Measurements from ENCODE around the gene ACTG1.

ACTG1 gene

DNA sequence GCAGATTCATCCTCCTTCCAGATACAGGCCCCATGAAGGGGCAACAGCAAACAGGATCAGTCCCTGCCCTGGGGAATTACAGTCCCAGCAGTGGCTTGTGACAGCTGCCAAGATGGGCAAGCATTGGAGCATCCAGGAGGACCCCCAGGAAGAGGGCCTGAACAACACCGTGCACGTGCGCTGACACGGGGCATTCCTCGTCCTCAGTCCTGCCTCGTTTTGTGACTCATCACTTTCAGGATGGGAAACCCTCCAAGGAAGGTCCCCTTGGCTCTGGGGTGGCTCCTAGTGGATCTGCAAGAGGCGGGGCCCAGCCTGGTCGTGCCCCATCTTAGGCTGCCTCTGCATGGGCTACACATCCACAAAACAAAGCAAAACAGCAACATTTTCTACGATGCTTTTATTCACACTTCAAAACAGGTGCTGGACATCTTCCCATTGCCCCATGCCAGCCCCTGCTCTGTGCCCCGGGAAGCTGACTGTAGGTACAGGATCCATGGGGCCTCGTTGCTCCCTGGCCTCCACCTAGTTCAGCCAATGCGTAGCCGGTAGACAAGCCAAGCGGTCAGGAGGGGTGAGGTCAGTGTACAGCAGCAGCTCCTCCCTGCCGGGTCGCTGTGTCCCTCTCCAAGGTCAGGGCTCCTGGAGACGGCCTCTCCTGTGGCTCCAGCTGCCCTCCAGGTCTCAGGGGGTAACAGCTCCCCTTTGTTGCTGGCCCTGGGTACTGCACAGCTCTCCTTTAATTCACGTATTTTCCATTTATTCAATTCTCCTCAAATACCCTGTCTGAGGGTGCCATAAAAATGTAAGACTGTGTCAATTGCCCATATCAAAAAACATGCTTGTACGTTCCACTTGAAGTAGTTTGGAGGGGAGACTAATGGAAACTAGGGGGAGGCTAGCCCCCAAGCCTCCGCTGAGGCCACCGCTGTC lies 32.2 kb downstream of the ACTG1 start:
- peak overlapping the region; percentile 23 for H3K4me3 Mint-ChIP-seq
- peaks cover 8% of the 10 kb centered on the region for H3K27me3 Mint-ChIP-seq
- H3K36me3 Mint-ChIP-seq: no peaks in the 10 kb centered on the region
- H3K9me3 Mint-ChIP-seq (ENCODE audit: low read depth): no peaks in the 10 kb centered on the region
- H3K4me1 Mint-ChIP-seq (ENCODE audit: low read depth): peaks cover 11% of the 10 kb centered on the region
- no peak overlapping the region for H3K27ac Mint-ChIP-seq

DNA sequence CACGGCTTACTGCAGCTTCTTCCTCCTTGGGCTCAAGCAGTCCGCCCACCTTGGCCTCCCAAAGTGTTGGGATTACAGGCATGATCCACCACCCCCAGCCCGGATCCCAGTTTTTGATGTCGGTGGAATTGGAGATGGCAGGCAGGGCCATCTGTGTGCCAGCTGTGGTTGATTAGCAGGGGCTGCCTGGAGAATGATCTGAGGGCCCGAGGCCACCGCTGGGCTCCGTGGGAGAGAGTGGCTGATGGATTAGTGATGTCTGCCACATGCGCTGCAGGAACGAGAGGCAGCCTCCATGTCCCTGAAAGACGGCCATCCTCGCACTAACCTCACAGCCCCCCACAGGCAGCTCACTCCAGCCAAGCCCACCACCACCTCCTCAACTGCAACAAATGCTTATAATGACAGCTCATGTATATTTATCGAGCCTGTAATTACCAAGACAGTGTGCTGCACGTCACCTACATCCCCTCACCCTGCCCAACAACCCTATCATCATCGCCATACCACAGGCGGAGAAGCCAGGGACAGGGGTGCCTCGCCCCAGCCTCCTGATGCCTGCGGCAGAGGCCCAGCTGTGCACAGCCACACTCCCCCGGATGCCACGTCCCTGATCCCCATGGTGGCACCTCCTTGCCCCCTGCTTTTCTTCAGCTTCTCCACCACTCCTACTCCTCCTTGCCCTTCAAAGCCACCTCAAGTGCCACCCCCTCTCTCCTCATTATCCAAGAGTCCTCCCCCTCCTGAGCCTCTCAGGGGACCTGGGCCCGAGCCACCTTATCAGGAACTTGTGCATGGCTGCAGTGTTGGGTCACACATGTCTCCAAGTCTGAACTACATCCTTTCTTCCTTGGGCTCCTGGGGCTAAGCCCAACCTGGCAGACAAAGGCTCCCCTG lies 33.2 kb downstream of the ACTG1 start:
- H3K4me3 Mint-ChIP-seq: no peak overlapping the region
- no peak overlapping the region for H3K27ac Mint-ChIP-seq
- H3K27me3 Mint-ChIP-seq: peaks cover 8% of the 10 kb centered on the region
- no peaks in the 10 kb centered on the region for H3K9me3 Mint-ChIP-seq (ENCODE audit: low read depth)
- H3K4me1 Mint-ChIP-seq (ENCODE audit: low read depth): peaks cover 11% of the 10 kb centered on the region
- no peaks in the 10 kb centered on the region for H3K36me3 Mint-ChIP-seq

DNA sequence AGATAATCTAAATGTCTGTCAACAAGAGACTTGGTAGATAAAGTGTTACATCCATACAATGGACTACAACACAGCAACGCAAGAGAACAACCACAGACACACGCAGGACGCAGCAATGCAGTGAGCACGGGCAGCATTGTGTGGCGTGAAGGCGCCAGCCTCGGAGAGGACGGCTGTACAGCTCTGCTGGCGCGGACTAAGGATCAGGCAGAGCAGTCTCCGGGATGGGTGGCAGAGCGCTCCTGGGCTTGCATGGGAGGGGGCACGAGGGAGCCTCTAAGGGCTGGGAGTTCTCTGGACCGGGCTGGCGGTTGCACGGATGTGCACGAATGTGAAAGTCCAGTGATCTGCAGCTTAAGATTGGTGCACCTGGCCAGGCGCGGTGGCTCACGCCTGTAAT lies 34.5 kb downstream of the ACTG1 start:
- H3K4me1 Mint-ChIP-seq (ENCODE audit: low read depth): peaks cover 11% of the 10 kb centered on the region
- H3K36me3 Mint-ChIP-seq: no peaks in the 10 kb centered on the region
- H3K27me3 Mint-ChIP-seq: peaks cover 8% of the 10 kb centered on the region
- no peak overlapping the region for H3K27ac Mint-ChIP-seq
- no peak overlapping the region for H3K4me3 Mint-ChIP-seq
- no peaks in the 10 kb centered on the region for H3K9me3 Mint-ChIP-seq (ENCODE audit: low read depth)

DNA sequence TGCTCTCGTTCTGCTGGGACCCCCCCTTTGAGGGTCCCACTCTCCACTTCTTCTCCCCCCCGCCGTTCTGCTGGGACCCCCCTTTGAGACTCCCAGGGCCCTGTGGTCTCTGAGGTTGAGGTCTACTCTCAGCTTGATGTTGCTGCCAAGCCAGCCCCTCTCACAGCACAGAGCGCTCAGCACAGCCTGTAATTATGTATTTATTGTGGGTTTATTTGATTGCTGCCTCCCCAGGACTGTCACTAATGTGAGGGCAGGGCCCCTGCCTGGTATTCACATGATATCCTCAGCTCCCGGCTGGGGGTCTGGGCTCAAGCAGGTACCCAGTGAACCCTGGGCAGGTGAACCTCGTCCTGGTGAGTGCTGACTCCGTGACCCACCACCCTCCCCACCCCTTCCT lies 35.4 kb downstream of the ACTG1 start:
- peaks cover 4% of the 10 kb centered on the region for H3K4me1 Mint-ChIP-seq (ENCODE audit: low read depth)
- no peaks in the 10 kb centered on the region for H3K9me3 Mint-ChIP-seq (ENCODE audit: low read depth)
- peaks cover 6% of the 10 kb centered on the region for H3K27me3 Mint-ChIP-seq
- no peak overlapping the region for H3K4me3 Mint-ChIP-seq
- no peak overlapping the region for H3K27ac Mint-ChIP-seq
- no peaks in the 10 kb centered on the region for H3K36me3 Mint-ChIP-seq

DNA sequence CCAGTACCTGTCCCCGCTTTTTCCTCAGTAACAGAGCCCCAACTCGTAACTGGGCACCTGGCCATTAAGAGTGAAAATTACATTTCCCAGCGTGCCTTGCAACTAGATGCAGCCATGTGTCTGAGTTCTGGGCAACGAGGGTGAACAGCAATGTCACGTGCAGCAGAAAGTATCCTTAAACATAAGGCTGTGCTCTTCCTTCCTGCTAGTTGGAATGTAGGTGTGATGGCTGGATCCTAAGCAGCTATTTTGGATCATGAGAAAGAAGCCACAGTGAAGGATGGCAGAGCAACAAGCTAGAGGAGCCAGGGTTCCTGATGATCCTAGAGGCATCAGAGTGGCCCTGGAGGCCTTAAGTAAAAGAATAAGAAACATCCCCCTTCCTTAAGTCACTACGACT lies 36.0 kb downstream of the ACTG1 start:
- Mint-ChIP-seq H3K27ac (no peak overlapping the region), H3K36me3 (no peaks in the 10 kb centered on the region), H3K4me3 (no peak overlapping the region), H3K4me1 (ENCODE audit: low read depth) (peaks cover under 1% of the 10 kb centered on the region), H3K27me3 (peaks cover 4% of the 10 kb centered on the region), H3K9me3 (ENCODE audit: low read depth) (no peaks in the 10 kb centered on the region)

DNA sequence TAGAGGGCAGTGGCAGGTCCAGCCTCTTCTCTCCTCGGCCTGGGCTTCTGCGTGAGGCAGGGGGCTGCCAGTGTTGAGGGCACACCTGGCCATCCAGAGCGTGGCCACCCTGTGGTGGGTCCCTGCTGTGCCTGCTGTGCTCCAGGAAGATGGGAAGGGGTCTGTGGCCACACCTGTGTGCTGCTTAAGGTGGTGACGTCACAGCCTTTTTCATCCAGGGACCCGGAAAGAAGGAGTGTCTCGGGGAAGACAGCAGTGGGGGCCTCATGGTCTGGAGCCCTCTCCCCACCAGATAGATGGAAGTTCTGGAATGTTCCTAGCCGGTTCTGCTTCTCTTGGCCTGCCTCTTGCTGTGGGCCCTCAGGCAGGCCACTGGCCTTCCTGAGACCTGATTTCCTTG lies 36.5 kb downstream of the ACTG1 start:
- Mint-ChIP-seq H3K27me3 (peaks cover 4% of the 10 kb centered on the region), H3K4me3 (no peak overlapping the region), H3K9me3 (ENCODE audit: low read depth) (no peaks in the 10 kb centered on the region), H3K4me1 (ENCODE audit: low read depth) (no peaks in the 10 kb centered on the region), H3K36me3 (no peaks in the 10 kb centered on the region), H3K27ac (no peak overlapping the region)

DNA sequence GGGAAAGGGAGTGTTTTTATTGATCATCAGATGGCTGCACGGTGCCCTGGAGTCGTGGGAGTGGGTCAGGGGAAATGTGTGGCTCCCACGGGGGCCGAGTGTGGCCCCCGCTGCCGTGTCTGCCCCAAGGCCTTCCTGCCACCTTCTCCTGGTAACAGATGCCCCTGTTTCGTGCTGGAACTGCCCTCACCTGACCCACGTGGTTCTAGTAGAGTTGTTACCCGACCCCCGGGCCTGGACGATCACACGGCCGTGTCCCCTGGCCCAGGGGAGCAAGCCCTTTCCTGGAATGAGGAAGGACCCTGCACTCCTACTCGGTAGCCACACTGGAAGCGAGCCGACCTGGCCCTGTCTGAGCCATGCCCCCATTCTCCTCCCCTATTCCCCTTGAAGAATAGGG lies 37.6 kb downstream of the ACTG1 start:
- H3K27ac Mint-ChIP-seq: no peak overlapping the region
- no peaks in the 10 kb centered on the region for H3K4me1 Mint-ChIP-seq (ENCODE audit: low read depth)
- peaks cover 4% of the 10 kb centered on the region for H3K27me3 Mint-ChIP-seq
- no peaks in the 10 kb centered on the region for H3K9me3 Mint-ChIP-seq (ENCODE audit: low read depth)
- no peaks in the 10 kb centered on the region for H3K36me3 Mint-ChIP-seq
- H3K4me3 Mint-ChIP-seq: no peak overlapping the region

DNA sequence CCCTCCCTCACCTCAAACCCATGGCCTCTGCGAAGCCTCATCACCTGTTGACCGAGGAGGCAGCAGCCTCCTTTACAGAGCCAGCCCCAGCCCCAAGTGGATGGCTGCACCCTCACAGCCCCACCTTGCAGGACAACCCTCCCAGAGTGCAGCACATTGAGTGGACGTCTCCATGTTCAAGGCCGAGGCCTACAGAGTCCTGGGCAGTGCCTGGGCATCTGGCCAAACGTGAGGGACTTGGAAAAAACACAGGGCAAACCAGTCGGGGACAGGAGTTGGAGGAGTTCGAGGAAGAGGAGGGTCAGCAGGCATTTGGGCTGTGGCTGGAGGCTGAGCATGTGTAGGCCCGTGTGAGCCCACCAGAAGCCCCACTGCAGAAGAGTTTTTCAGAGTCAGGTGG lies 39.6 kb downstream of the ACTG1 start:
- no peak overlapping the region for H3K27ac Mint-ChIP-seq
- H3K4me1 Mint-ChIP-seq (ENCODE audit: low read depth): no peaks in the 10 kb centered on the region

DNA sequence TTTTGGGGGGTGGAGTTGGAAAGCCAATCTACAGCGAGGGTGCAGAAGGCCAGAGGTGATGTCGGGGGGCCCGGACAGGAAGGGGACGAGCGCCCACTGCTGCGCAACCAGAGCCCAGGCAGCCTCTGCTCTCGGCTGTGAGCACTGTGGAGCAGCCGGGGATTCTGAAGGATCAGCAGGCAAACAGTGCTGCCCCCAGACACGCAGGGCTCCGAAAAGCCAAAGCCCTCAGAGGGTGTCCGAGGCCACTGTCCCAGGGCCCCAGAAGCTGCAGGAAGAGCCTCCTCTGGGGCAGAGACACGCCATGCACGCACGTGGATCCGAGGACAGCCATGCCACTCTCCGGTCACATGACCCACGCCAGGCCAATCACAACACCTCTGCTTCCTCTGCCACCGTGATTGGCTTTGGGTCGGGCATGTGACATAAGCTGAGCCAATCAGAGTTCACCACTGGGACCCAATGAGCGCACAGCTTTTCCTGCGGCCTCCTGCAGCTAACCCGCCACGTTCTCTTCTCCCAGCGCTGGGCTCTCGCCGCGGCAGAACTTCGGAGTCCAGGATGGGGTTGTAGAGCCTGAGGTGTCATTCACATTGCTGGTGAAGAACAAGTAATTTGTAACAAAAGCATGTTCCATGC lies 40.7 kb downstream of the ACTG1 start:
- no peaks in the 10 kb centered on the region for H3K4me1 Mint-ChIP-seq (ENCODE audit: low read depth)
- no peaks in the 10 kb centered on the region for H3K9me3 Mint-ChIP-seq (ENCODE audit: low read depth)
- H3K27ac Mint-ChIP-seq: no peak overlapping the region
- no peaks in the 10 kb centered on the region for H3K36me3 Mint-ChIP-seq
- H3K27me3 Mint-ChIP-seq: no peaks in the 10 kb centered on the region
- H3K4me3 Mint-ChIP-seq: no peak overlapping the region

More for the DNA sequence above, 39.6 kb downstream of the ACTG1 start:
- Mint-ChIP-seq H3K4me3 (no peak overlapping the region), H3K27me3 (peaks cover 2% of the 10 kb centered on the region), H3K36me3 (no peaks in the 10 kb centered on the region), H3K9me3 (ENCODE audit: low read depth) (no peaks in the 10 kb centered on the region)

DNA sequence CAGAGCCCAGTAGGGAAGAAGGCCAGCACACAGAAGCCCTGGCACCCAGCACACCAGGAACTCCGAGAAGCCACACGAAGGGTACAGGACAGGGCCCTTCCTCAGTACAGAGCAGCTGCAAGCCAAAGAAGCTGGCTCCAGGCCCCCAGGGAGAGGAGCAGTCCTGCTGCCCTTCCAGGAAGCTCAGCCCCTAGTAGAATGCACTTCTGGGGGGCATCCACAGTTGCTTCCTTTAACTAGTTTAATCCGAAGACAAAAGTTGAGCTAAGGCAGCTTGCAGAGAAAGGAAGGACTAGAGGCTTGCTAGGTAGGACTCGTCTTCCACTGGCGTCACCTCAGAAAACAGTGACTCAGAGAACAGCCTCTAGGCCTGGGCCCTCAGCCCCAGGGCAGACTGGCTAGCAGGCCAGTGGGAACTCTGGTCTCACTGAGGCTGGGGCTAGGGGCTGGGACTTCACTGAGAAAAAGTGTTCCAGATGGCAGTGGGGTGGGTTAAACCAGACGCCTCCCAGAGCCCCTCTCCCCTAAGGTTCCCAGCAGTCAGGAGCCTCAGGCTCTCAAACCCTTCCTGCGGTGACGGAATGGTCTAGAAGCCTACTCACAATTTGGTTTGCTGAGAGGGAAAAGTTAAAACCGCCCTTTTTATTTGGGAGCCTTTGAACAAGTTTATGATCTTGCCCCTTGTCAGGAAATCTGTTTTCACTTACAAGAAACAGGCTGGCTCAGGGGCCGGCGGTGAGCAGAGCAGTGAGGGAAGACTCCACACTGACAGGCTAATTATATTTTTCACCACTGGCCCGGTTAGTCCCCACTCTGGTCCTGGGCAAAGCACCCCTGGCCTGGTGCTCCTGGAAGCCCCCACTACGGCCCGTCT lies 41.4 kb downstream of the ACTG1 start:
- Mint-ChIP-seq H3K9me3 (ENCODE audit: low read depth) (no peaks in the 10 kb centered on the region), H3K36me3 (no peaks in the 10 kb centered on the region), H3K27ac (no peak overlapping the region), H3K4me1 (ENCODE audit: low read depth) (no peaks in the 10 kb centered on the region), H3K27me3 (no peaks in the 10 kb centered on the region), H3K4me3 (no peak overlapping the region)

DNA sequence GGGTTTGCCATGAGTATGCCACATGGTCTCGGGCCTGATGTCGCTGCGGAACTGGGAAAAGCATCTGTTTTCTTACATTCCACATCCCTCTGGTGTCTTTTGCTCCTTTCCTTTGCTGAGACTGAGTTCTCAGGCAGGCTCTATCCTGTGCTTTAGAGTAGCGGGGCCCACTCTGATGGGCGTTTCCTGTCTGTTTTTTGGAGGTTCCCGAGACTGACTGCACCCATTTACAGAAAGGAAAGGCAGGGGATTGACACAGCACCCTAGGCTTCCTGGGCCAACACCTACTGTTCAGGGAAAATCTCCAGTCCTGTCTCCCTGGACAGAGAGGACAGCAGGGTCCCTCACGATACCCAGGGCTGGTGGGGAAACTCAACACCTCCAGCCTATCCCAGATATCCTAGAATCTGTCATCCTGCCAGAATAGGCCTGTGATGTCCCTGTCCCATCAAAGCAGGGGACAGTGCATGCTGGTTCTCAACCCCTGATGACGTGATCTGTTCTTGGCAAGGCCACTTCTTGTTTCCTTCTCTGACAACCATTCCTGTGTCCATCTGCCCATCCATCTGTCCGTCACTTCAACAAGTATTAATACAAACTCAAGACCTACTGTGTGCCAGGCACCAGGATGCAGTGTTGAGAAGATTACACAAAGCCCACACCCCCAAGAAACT lies 42.2 kb downstream of the ACTG1 start:
- H3K9me3 Mint-ChIP-seq (ENCODE audit: low read depth): no peaks in the 10 kb centered on the region
- no peak overlapping the region for H3K27ac Mint-ChIP-seq
- no peaks in the 10 kb centered on the region for H3K36me3 Mint-ChIP-seq
- H3K27me3 Mint-ChIP-seq: no peaks in the 10 kb centered on the region
- no peak overlapping the region for H3K4me3 Mint-ChIP-seq
- H3K4me1 Mint-ChIP-seq (ENCODE audit: low read depth): no peaks in the 10 kb centered on the region

DNA sequence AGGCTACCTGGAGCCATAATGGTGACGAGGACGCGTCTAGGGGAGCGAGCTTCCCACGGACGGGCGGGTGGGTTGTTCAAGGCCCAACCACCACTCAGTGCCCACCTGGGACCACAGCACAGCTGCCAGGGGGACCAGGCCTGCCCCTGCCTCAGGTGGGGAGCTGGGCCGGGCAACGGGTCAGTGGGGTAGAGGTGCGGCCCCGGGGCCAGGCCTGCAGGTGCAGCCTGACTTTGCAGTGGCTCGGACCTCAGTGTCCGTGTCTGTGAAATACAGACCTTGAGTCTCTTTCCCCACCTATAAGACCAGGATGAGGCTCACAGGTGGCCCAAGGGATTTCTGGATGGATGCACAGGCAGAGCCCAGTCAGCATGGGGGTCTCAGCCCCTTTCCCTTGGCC lies 43.3 kb downstream of the ACTG1 start:
- Mint-ChIP-seq H3K4me1 (ENCODE audit: low read depth) (no peaks in the 10 kb centered on the region), H3K36me3 (no peaks in the 10 kb centered on the region), H3K4me3 (no peak overlapping the region), H3K9me3 (ENCODE audit: low read depth) (no peaks in the 10 kb centered on the region), H3K27ac (no peak overlapping the region), H3K27me3 (no peaks in the 10 kb centered on the region)

DNA sequence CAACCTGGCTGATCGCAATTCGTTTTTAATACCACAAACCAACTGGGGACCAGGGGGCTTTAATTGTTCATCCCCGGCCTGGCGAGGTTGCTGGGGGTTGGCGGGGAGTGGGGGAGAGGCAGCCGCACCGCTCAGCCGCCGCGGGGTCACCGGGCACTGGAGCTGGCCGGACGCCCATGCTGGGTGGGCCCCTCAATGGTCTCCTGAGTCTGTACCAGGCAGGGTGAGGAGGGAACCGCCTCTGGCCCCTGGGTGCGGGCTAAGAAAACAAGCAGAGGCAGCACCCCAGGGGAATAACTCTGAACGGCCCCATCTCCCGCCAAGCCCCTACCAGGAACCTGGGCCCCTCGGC lies 43.9 kb downstream of the ACTG1 start:
- Mint-ChIP-seq H3K4me1 (ENCODE audit: low read depth) (no peaks in the 10 kb centered on the region), H3K27ac (no peak overlapping the region), H3K36me3 (no peaks in the 10 kb centered on the region), H3K27me3 (no peaks in the 10 kb centered on the region), H3K4me3 (no peak overlapping the region), H3K9me3 (ENCODE audit: low read depth) (no peaks in the 10 kb centered on the region)

All from activated naive CD8-positive, alpha-beta T cell (primary cell).